Fibroblast of lung (primary cell): ENCODE data around the gene TRMT44. TPM values are rescaled to one million over a fixed set of nuclear protein-coding genes. Genes with fewer than 3 reads are reported as not detected.

Experiments
- DNase-seq, 2 donors: peaks; one replicate each; pipeline versions ENCODE4 v3.0.0 to v3.0.0-alpha.2; 2010; ENCODE audit warnings: low read depth in 2 of 2
- H2AFZ ChIP-seq: 2 replicates; pipeline ENCODE4 v1.5.1; 2012; ENCODE audit warnings: low read length, control low read depth, inconsistent platforms
- H3K27ac ChIP-seq: 2 replicates; pipeline ENCODE4 v1.5.1; 2011; ENCODE audit warnings: low read length, control low read depth; ENCODE audit not compliant: insufficient read depth
- H3K27me3 ChIP-seq: 2 replicates; pipeline ENCODE4 v1.5.1; 2011; ENCODE audit warnings: mild to moderate bottlenecking, low read length; ENCODE audit not compliant: control insufficient read depth, insufficient read depth
- H3K36me3 ChIP-seq: 2 replicates; pipeline ENCODE4 v1.5.1; 2011; ENCODE audit warnings: low read length; ENCODE audit not compliant: control insufficient read depth, insufficient read depth
- H3K4me1 ChIP-seq: 2 replicates; pipeline ENCODE4 v1.5.1; 2011; ENCODE audit warnings: low read length; ENCODE audit not compliant: control insufficient read depth, insufficient read depth; ENCODE audit errors: extremely low read depth
- H3K4me2 ChIP-seq: 2 replicates; pipeline ENCODE4 v1.5.1; 2011; ENCODE audit warnings: low read length, control low read depth; ENCODE audit not compliant: insufficient read depth; ENCODE audit errors: extremely low read depth
- H3K4me3 ChIP-seq, 4 experiments: fragments of 200-600 bp in 1 of 4; sonication (generic) in 1 of 4; replicated peaks in 1 of 4; 2 replicates each; pipeline ENCODE4 v1.5.1; 2011 to 2016; ENCODE audit warnings: low read length in 4 of 4, low read depth in 3 of 4, mild to moderate bottlenecking in 3 of 4, control low read depth in 2 of 4, inconsistent platforms in 1 of 4, mixed read lengths in 1 of 4; ENCODE audit not compliant: insufficient read depth in 1 of 4; ENCODE audit errors: control extremely low read depth in 1 of 4
- H3K79me2 ChIP-seq: 2 replicates; pipeline ENCODE4 v1.5.1; 2012; ENCODE audit warnings: mild to moderate bottlenecking, low read length, inconsistent platforms; ENCODE audit not compliant: control insufficient read depth, insufficient read depth
- H3K9ac ChIP-seq: 2 replicates; pipeline ENCODE4 v1.5.1; 2011; ENCODE audit warnings: mild to moderate bottlenecking, low read length, control low read depth; ENCODE audit not compliant: insufficient read depth
- H3K9me3 ChIP-seq: 2 replicates; pipeline ENCODE4 v1.5.1; 2012; ENCODE audit warnings: low read depth, low read length; ENCODE audit not compliant: control insufficient read depth, insufficient read depth
- H4K20me1 ChIP-seq: 2 replicates; pipeline ENCODE4 v1.5.1; 2011; ENCODE audit warnings: low read length; ENCODE audit not compliant: control insufficient read depth, insufficient read depth; ENCODE audit errors: extremely low read depth
- EZH2 ChIP-seq: IDR thresholded peaks from 2 replicates; pipeline ENCODE4 v1.5.1; 2012; ENCODE audit warnings: low read length, control low read depth, mild to moderate bottlenecking; ENCODE audit errors: missing control alignments
- polyA plus RNA-seq, 2 donors: library from polyadenylated mRNA; depleted of rRNA in 1 of 2; stranded (reverse) in 1 of 2; unstranded in 1 of 2; fragments of >200 nt; gene quantifications; 2 replicates each; pipeline ENCODE4 v1.2.1, GENCODE V29; 2011 to 2012; ENCODE audit warnings: missing spikeins in 1 of 2
- total RNA-seq: library from RNA; depleted of rRNA; stranded (reverse); fragments of >200 nt; gene quantifications from 2 replicates; pipeline ENCODE4 v1.2.1, GENCODE V29; 2014
- TF ChIP-seq, protein P1 (sequence below), 2 donors: IDR thresholded peaks in 1 of 2; conservative IDR thresholded peaks in 1 of 2; 1 replicate in 1 of 2; 2 replicates in 1 of 2; pipeline ENCODE4 v1.5.1; 2011 to 2012; ENCODE audit warnings: low read length in 2 of 2, control low read depth in 1 of 2, inconsistent platforms in 1 of 2, low read depth in 1 of 2, mild to moderate bottlenecking in 1 of 2

The TRMT44 gene
- total and polyA plus RNA-seq, 2 donors (not counting 1 experiment from before 2014, with no cell fraction given): 6.5 to 14.0 TPM

GRCh38 chr4:8443801-8444200, 3.2 kb downstream of the TRMT44 start:
- no peaks in the 10 kb centered on the region for H3K9me3 ChIP-seq
- no peak overlapping the region for H3K4me2 ChIP-seq
- H3K27ac ChIP-seq: no peak overlapping the region
- H3K36me3 ChIP-seq: peaks cover 2% of the 10 kb centered on the region
- TF ChIP-seq, protein P1, sequence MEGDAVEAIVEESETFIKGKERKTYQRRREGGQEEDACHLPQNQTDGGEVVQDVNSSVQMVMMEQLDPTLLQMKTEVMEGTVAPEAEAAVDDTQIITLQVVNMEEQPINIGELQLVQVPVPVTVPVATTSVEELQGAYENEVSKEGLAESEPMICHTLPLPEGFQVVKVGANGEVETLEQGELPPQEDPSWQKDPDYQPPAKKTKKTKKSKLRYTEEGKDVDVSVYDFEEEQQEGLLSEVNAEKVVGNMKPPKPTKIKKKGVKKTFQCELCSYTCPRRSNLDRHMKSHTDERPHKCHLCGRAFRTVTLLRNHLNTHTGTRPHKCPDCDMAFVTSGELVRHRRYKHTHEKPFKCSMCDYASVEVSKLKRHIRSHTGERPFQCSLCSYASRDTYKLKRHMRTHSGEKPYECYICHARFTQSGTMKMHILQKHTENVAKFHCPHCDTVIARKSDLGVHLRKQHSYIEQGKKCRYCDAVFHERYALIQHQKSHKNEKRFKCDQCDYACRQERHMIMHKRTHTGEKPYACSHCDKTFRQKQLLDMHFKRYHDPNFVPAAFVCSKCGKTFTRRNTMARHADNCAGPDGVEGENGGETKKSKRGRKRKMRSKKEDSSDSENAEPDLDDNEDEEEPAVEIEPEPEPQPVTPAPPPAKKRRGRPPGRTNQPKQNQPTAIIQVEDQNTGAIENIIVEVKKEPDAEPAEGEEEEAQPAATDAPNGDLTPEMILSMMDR (conservative IDR thresholded peaks at IDR 0.05 in 1 of 2, IDR thresholded peaks at IDR 0.05 in 1 of 2; ENCODE audit: low read depth in 1 of 2, low read length in 2 of 2): no peak
- TF ChIP-seq EZH2: no peak
- H3K9ac ChIP-seq: no peak overlapping the region
- peaks cover 7% of the 10 kb centered on the region for H3K4me1 ChIP-seq
- no peak overlapping the region for H2AFZ ChIP-seq
- no peaks in the 10 kb centered on the region for H3K27me3 ChIP-seq
- H3K4me3 ChIP-seq: no peak overlapping the region
- H3K79me2 ChIP-seq: peaks cover 43% of the 10 kb centered on the region
- no peak for DNase-seq
- peaks cover 2% of the 10 kb centered on the region for H4K20me1 ChIP-seq

GRCh38 chr4:8446122-8446521, 5.5 kb downstream of the TRMT44 start:
- peaks cover 2% of the 10 kb centered on the region for H4K20me1 ChIP-seq
- no peaks in the 10 kb centered on the region for H3K9me3 ChIP-seq
- H3K4me3 ChIP-seq: no peak overlapping the region
- peaks cover 32% of the 10 kb centered on the region for H3K79me2 ChIP-seq
- H3K27ac ChIP-seq: no peak overlapping the region
- TF ChIP-seq, protein P1 (conservative IDR thresholded peaks at IDR 0.05 in 1 of 2, IDR thresholded peaks at IDR 0.05 in 1 of 2; ENCODE audit: low read depth in 1 of 2, low read length in 2 of 2): no peak
- no peak for TF ChIP-seq EZH2
- peaks cover 2% of the 10 kb centered on the region for H3K36me3 ChIP-seq
- no peak for DNase-seq
- H3K27me3 ChIP-seq: no peaks in the 10 kb centered on the region
- no peak overlapping the region for H3K9ac ChIP-seq
- peaks cover 4% of the 10 kb centered on the region for H3K4me1 ChIP-seq
- no peak overlapping the region for H3K4me2 ChIP-seq
- H2AFZ ChIP-seq: no peak overlapping the region

- no peak for DNase-seq
- no peak for TF ChIP-seq EZH2
- TF ChIP-seq, protein P1 (conservative IDR thresholded peaks at IDR 0.05 in 1 of 2, IDR thresholded peaks at IDR 0.05 in 1 of 2; ENCODE audit: low read depth in 1 of 2, low read length in 2 of 2): no peak
- H3K79me2 ChIP-seq: no peaks in the 10 kb centered on the region
- H3K4me3 ChIP-seq: no peak overlapping the region
- no peaks in the 10 kb centered on the region for H4K20me1 ChIP-seq
- H3K36me3 ChIP-seq: peaks cover 15% of the 10 kb centered on the region
- no peak overlapping the region for H3K27ac ChIP-seq
- no peak overlapping the region for H3K9ac ChIP-seq
- no peaks in the 10 kb centered on the region for H3K9me3 ChIP-seq
- no peak overlapping the region for H2AFZ ChIP-seq
- no peaks in the 10 kb centered on the region for H3K27me3 ChIP-seq
- no peaks in the 10 kb centered on the region for H3K4me1 ChIP-seq
- H3K4me2 ChIP-seq: no peak overlapping the region
Observed at GRCh38 chr4:8451440-8452182, 11.0 kb downstream of the TRMT44 start.
